CD14-positive monocyte (primary cell): Measurements from ENCODE around the gene EXOC1. TPM values are rescaled to one million over a fixed set of nuclear protein-coding genes. Genes with fewer than 3 reads are reported as not detected.

ENCODE experiments used
- DNase-seq, 3 donors: peaks; one replicate each; pipeline ENCODE4 v3.0.0-alpha.2; 2011 to 2022
- H2AFZ ChIP-seq: 2 replicates; pipeline ENCODE4 v1.6.0; 2012; ENCODE audit warnings: mild to moderate bottlenecking, low read depth, low read length, inconsistent platforms; ENCODE audit not compliant: insufficient read depth, poor library complexity, severe bottlenecking
- H3K27ac ChIP-seq, 2 donors: 1 replicate in 1 of 2; 2 replicates in 1 of 2; pipeline ENCODE4 v1.5.1; 2012 to 2013; ENCODE audit warnings: low read length in 2 of 2, control low read depth in 1 of 2, inconsistent platforms in 1 of 2, low read depth in 1 of 2, mild to moderate bottlenecking in 1 of 2
- H3K27me3 ChIP-seq, 2 donors: one replicate each; pipeline versions ENCODE4 v1.6.0 to v1.6.1; 2011 to 2013; ENCODE audit warnings: low read length in 2 of 2; ENCODE audit not compliant: control insufficient read depth in 2 of 2, insufficient read depth in 2 of 2
- H3K36me3 ChIP-seq, 2 donors: replicated peaks in 1 of 2; 1 replicate in 1 of 2; 2 replicates in 1 of 2; pipeline versions ENCODE4 v1.5.1 to v1.6.1; 2012 to 2013; ENCODE audit warnings: low read length in 2 of 2, control low read depth in 1 of 2, inconsistent platforms in 1 of 2, mild to moderate bottlenecking in 1 of 2; ENCODE audit not compliant: insufficient read depth in 2 of 2, control insufficient read depth in 1 of 2
- H3K4me1 ChIP-seq, 2 donors: 1 replicate in 1 of 2; 2 replicates in 1 of 2; pipeline versions ENCODE4 v1.5.1 to v1.6.1; 2012 to 2013; ENCODE audit warnings: low read length in 2 of 2, control low read depth in 1 of 2, inconsistent platforms in 1 of 2, mild to moderate bottlenecking in 1 of 2, moderate library complexity in 1 of 2; ENCODE audit not compliant: insufficient read depth in 2 of 2, control insufficient read depth in 1 of 2
- H3K4me2 ChIP-seq: replicated peaks from 2 replicates; pipeline ENCODE3; 2012; ENCODE audit warnings: low read length, moderate library complexity, mild to moderate bottlenecking; ENCODE audit not compliant: poor library complexity, severe bottlenecking; ENCODE audit errors: extremely low read depth
- H3K4me3 ChIP-seq, 3 experiments: fragments of 200-600 bp in 1 of 3; sonication (generic) in 1 of 3; replicated peaks in 1 of 3; 1 replicate in 2 of 3; 2 replicates in 1 of 3; pipeline ENCODE4 v1.5.1; 2011 to 2013; ENCODE audit warnings: low read length in 3 of 3, mild to moderate bottlenecking in 3 of 3, control low read depth in 2 of 3, low read depth in 2 of 3, inconsistent platforms in 1 of 3, moderate library complexity in 1 of 3
- H3K79me2 ChIP-seq: 2 replicates; pipeline ENCODE4 v1.6.0; 2012; ENCODE audit warnings: mild to moderate bottlenecking, control low read depth, inconsistent platforms, low read length, moderate library complexity; ENCODE audit not compliant: insufficient read depth
- H3K9ac ChIP-seq: 2 replicates; pipeline ENCODE4 v1.6.0; 2017; ENCODE audit warnings: low read length, mild to moderate bottlenecking; ENCODE audit not compliant: insufficient read depth, poor library complexity, severe bottlenecking
- H3K9me3 ChIP-seq, 2 donors: replicated peaks in 1 of 2; 1 replicate in 1 of 2; 2 replicates in 1 of 2; pipeline versions ENCODE4 v1.5.1 to v1.6.1; 2012 to 2013; ENCODE audit warnings: low read length in 2 of 2, control low read depth in 1 of 2; ENCODE audit not compliant: control insufficient read depth in 1 of 2, insufficient read depth in 1 of 2
- H4K20me1 ChIP-seq: 2 replicates; pipeline ENCODE4 v1.6.0; 2012; ENCODE audit warnings: mild to moderate bottlenecking, low read length, control low read depth, moderate library complexity; ENCODE audit not compliant: insufficient read depth
- H3K27ac Mint-ChIP-seq, 7 donors: one replicate each; pipeline ENCODE4 v1.8.0; 2020; ENCODE audit warnings: mild to moderate bottlenecking in 7 of 7, mixed read lengths in 7 of 7, moderate library complexity in 6 of 7, inconsistent platforms in 2 of 7
- H3K27me3 Mint-ChIP-seq, 3 donors: one replicate each; pipeline ENCODE4 v1.8.0; 2021 to 2022; ENCODE audit warnings: low read depth in 3 of 3, mild to moderate bottlenecking in 3 of 3, mixed read lengths in 3 of 3, moderate library complexity in 3 of 3, inconsistent platforms in 1 of 3
- H3K36me3 Mint-ChIP-seq, 2 donors: one replicate each; pipeline ENCODE4 v1.8.0; 2020; ENCODE audit warnings: mixed read lengths in 2 of 2, inconsistent platforms in 1 of 2, mild to moderate bottlenecking in 1 of 2
- H3K4me1 Mint-ChIP-seq: one replicate; pipeline ENCODE4 v1.8.0; 2020; ENCODE audit warnings: mild to moderate bottlenecking, mixed read lengths
- H3K4me3 Mint-ChIP-seq, 2 donors: one replicate each; pipeline ENCODE4 v1.8.0; 2020; ENCODE audit warnings: mild to moderate bottlenecking in 2 of 2, mixed read lengths in 2 of 2, moderate library complexity in 1 of 2
- H3K9me3 Mint-ChIP-seq, 7 donors: one replicate each; pipeline ENCODE4 v1.8.0; 2020 to 2022; ENCODE audit warnings: mixed read lengths in 7 of 7, mild to moderate bottlenecking in 6 of 7, moderate library complexity in 6 of 7, inconsistent platforms in 2 of 7
- CTCF ChIP-seq: fragments of 200-600 bp; IDR thresholded peaks from one replicate; pipeline ENCODE4 v1.8.0; 2022; ENCODE audit warnings: antibody characterized with exemption, mild to moderate bottlenecking
- WGBS: methylation state at CpG from one replicate; pipeline ENCODE4 v1.1.5; 2013; ENCODE audit warnings: missing lambda C conversion rate; ENCODE audit not compliant: insufficient coverage; 5-methylcytosine and 5-hydroxymethylcytosine counted together
- intact Hi-C, 2 donors: fragments of 100-400 bp; cut with micrococcal nuclease; formaldehyde crosslinking; loops; one replicate each; pipeline versions ENCODE4 v1.15.0 to v1.15.1; 2023
- polyA plus RNA-seq, 3 donors: library from polyadenylated mRNA; depleted of rRNA in 1 of 3; unstranded in 2 of 3; stranded (reverse) in 1 of 3; fragments of 300-500 nt in 2 of 3; fragments of >200 nt in 1 of 3; fragmentation: Illumina TruSeq in 2 of 3; gene quantifications; 1 replicate in 2 of 3; 2 replicates in 1 of 3; pipeline ENCODE4 v1.2.3, GENCODE V29; 2012 to 2021

EXOC1 gene
- polyA plus RNA-seq, 3 donors, result 13.7 to 22.9 (median 21.2) TPM

GRCh38 chr4:55866973-55867574 is 13.6 kb downstream of the EXOC1 start:
- Histone ChIP-seq H2AFZ (no peak overlapping the region), H3K27ac (peak overlapping the region in 1 of 2 donors; percentile 71), H3K4me2 (no peak overlapping the region), H3K9ac (no peak overlapping the region), H4K20me1 (no peaks in the 10 kb centered on the region), H3K79me2 (no peaks in the 10 kb centered on the region), H3K4me1 (peaks cover 2 to 13% of the 10 kb centered on the region in 2 donors), H3K9me3 (no peaks in the 10 kb centered on the region), H3K36me3 (peaks cover 70 to 76% of the 10 kb centered on the region in 2 donors), H3K27me3 (no peaks in the 10 kb centered on the region), H3K4me3 (no peak overlapping the region)
- H3K27ac Mint-ChIP-seq, result peak overlapping the region in 6 of 7 donors; percentile 71 to 90 (median 86)
- peaks cover 64 to 70% of the 10 kb centered on the region in 2 donors for H3K36me3 Mint-ChIP-seq
- no peaks in the 10 kb centered on the region for H3K9me3 Mint-ChIP-seq
- H3K4me1 Mint-ChIP-seq, result peaks cover 22% of the 10 kb centered on the region
- no CpG with 5 or more reads among the region's 4 CpGs for WGBS
- intact Hi-C loops, result no loop called here
- H3K4me3 Mint-ChIP-seq, result no peak overlapping the region
- DNase-seq, result peak; percentile 48 to 74 (median 65)
- no peaks in the 10 kb centered on the region for H3K27me3 Mint-ChIP-seq
- peak; percentile 95 for TF ChIP-seq CTCF

GRCh38 chr4:55868581-55869090 is 15.2 kb downstream of the EXOC1 start:
- DNase-seq, result no peak
- Histone ChIP-seq H3K4me2 (no peak overlapping the region), H3K36me3 (peaks cover 69 to 76% of the 10 kb centered on the region in 2 donors), H3K27ac (no peak overlapping the region), H3K79me2 (no peaks in the 10 kb centered on the region), H3K9ac (no peak overlapping the region), H2AFZ (no peak overlapping the region), H3K4me1 (peaks cover 2 to 13% of the 10 kb centered on the region in 2 donors), H4K20me1 (no peaks in the 10 kb centered on the region), H3K27me3 (no peaks in the 10 kb centered on the region), H3K9me3 (no peaks in the 10 kb centered on the region), H3K4me3 (no peak overlapping the region)
- peaks cover 22% of the 10 kb centered on the region for H3K4me1 Mint-ChIP-seq
- H3K36me3 Mint-ChIP-seq, result peaks cover 64 to 69% of the 10 kb centered on the region in 2 donors
- 100% methylated on average over 1 of the region's 1 CpG for WGBS
- H3K4me3 Mint-ChIP-seq, result no peak overlapping the region
- H3K9me3 Mint-ChIP-seq, result no peaks in the 10 kb centered on the region
- intact Hi-C loops, result no loop called here
- TF ChIP-seq CTCF, result no peak
- H3K27me3 Mint-ChIP-seq, result no peaks in the 10 kb centered on the region
- peak overlapping the region in 1 of 7 donors; percentile 34 for H3K27ac Mint-ChIP-seq
